ENCODE measurements around the gene ERF. TPM values are rescaled to one million over a fixed set of nuclear protein-coding genes. Genes with fewer than 3 reads are reported as not detected.

ERF gene
- total and polyA plus RNA-seq, 2 of the 8 experiments (the other 6 are each of a cell fraction or from before 2014, with no cell fraction given) = 43.7 to 62.7 TPM

GRCh38 chr19:42261763-42262162 lies 6.8 kb upstream of the ERF start:
- ChIA-PET CTCF (ENCODE audit: partially characterized antibody) (interaction anchor here (1.4 to 9.1 kb wide), 3 partner anchors 15 to 33 kb away, joined by 8 to 75 read pairs (median 55); no protein-coding TSS in a partner anchor), POLR2A (ENCODE audit: partially characterized antibody) (interaction anchor here (1.3 kb wide), 1 partner anchor 15 kb away, joined by 3 read pairs; no protein-coding TSS in a partner anchor)
- no peak overlapping the region for H2BK120ac ChIP-seq (replicated peaks; ENCODE audit: low read depth, low read length)
- H2AFZ ChIP-seq (ENCODE audit: low read length) = no peak overlapping the region
- H3K23ac ChIP-seq (ENCODE audit: insufficient read length) = no peak overlapping the region
- no peak overlapping the region; the same call in 1 of the 2 replicates for H2AK5ac ChIP-seq (ENCODE audit: low read depth, low read length)
- H4K5ac ChIP-seq (ENCODE audit: insufficient read length, low read depth, low read length) = no peak overlapping the region
- no peak overlapping the region for H2BK15ac ChIP-seq (ENCODE audit: low read length)
- H3K4me3 ChIP-seq (ENCODE audit: extremely low read depth in 1 of 4, insufficient read depth in 2 of 4, low read depth in 3 of 4, low read length in 4 of 4) = no peak overlapping the region
- H3K9ac ChIP-seq (replicated peaks in 1 of 4; ENCODE audit: extremely low read depth in 1 of 4, low read depth in 3 of 4, low read length in 3 of 4) = no peak overlapping the region
- no peak overlapping the region for H3K14ac ChIP-seq (ENCODE audit: insufficient read length)
- H4K91ac ChIP-seq (replicated peaks; ENCODE audit: insufficient read length, low read length) = no peak overlapping the region
- 100% methylated on average over 3 of the region's 3 CpGs; no CpG with 5 or more reads in 1 of the 2 experiments for WGBS, 2 experiments (ENCODE audit: extremely low coverage in 1 of 2, insufficient coverage in 1 of 2, insufficient read length in 1 of 2, insufficient replicate concordance in 2 of 2, low coverage in 1 of 2, low lambda C conversion rate in 2 of 2, missing lambda C conversion rate in 1 of 2)
- no peaks in the 10 kb centered on the region for H3K23me2 ChIP-seq (ENCODE audit: low read depth, low read length)
- DNase-seq (ENCODE audit: low read depth in 1 of 2, low spot score in 2 of 2) (no peak), FAIRE-seq (no peak)
- H3K9me3 ChIP-seq (ENCODE audit: insufficient read depth in 2 of 2, low read depth in 1 of 2, low read length in 1 of 2) = no peaks in the 10 kb centered on the region
- no peaks in the 10 kb centered on the region for H3K36me3 ChIP-seq (ENCODE audit: control insufficient read depth in 2 of 4, insufficient read depth in 4 of 4, low read length in 3 of 4)
- H3K79me2 ChIP-seq (ENCODE audit: control insufficient read depth in 1 of 2, insufficient read depth in 2 of 2, low read length in 2 of 2) = no peaks in the 10 kb centered on the region
- H3K27ac ChIP-seq (ENCODE audit: low read depth, low read length) = no peak overlapping the region
- no peak overlapping the region for H2BK20ac ChIP-seq (ENCODE audit: low read length)
- no peak overlapping the region for H4K8ac ChIP-seq (ENCODE audit: extremely low read depth, insufficient read depth, low read length)
- H3K56ac ChIP-seq (replicated peaks; ENCODE audit: insufficient read length, low read depth, low read length) = no peak overlapping the region
- H3K4ac ChIP-seq (replicated peaks; ENCODE audit: insufficient read length, low read depth, low read length) = no peak overlapping the region
- H3K4me1 ChIP-seq (replicated peaks in 1 of 4; ENCODE audit: control insufficient read depth in 3 of 4, insufficient read depth in 4 of 4, low read length in 3 of 4) = no peaks in the 10 kb centered on the region
- no peaks in the 10 kb centered on the region for H3K79me1 ChIP-seq (ENCODE audit: low read depth, low read length)
- no peak overlapping the region for H2BK5ac ChIP-seq (ENCODE audit: low read depth, low read length)
- H3K4me2 ChIP-seq (ENCODE audit: insufficient read depth in 1 of 2, low read depth in 2 of 2, low read length in 2 of 2) = no peak overlapping the region
- H3K18ac ChIP-seq (ENCODE audit: extremely low read depth, low read length) = no peak overlapping the region
- H2BK12ac ChIP-seq (ENCODE audit: low read depth, low read length) = no peak overlapping the region
- peaks cover 0 to 2% (median 0%) of the 10 kb centered on the region in 4 experiments; a peak in 1 of 7 replicates for H3K27me3 ChIP-seq (replicated peaks in 1 of 4; ENCODE audit: control insufficient read depth in 3 of 4, extremely low read depth in 1 of 4, insufficient read depth in 3 of 4, low read length in 3 of 4)
- TF ChIP-seq RBBP5 (IDR thresholded peaks at IDR 0.05; ENCODE audit: borderline replicate concordance, low read depth, low read length) = no peak
- no peak for TF ChIP-seq BRCA1 (IDR thresholded peaks at IDR 0.05; ENCODE audit: low read depth, low read length)
- no peak for TF ChIP-seq RXRA (IDR thresholded peaks at IDR 0.05; ENCODE audit: insufficient read depth, low read depth, low read length)
- no peak for TF ChIP-seq POLR2A (IDR thresholded peaks at IDR 0.05; ENCODE audit: control extremely low read depth in 1 of 2, low read depth in 2 of 2, low read length in 2 of 2)
- no peaks in the 10 kb centered on the region for H4K20me1 ChIP-seq (replicated peaks in 1 of 2; ENCODE audit: control insufficient read depth in 1 of 2, insufficient read depth in 2 of 2, low read length in 2 of 2)
